PC-3 (cell line): Measurements from ENCODE around the gene RNF149.

Experiments
- EZH2phosphoT487 ChIP-seq: fragments of 300-600 bp; sonication (generic); IDR thresholded peaks from 2 replicates; pipeline ENCODE4 v1.6.1; 2018; ENCODE audit warnings: mild to moderate bottlenecking, antibody characterized with exemption, low read length, borderline replicate concordance
- TF ChIP-seq, protein P1 (sequence below): fragments of 300-600 bp; sonication (generic); conservative IDR thresholded peaks from 2 replicates; pipeline ENCODE4 v1.5.1; 2017; ENCODE audit warnings: antibody characterized with exemption, low read depth, mild to moderate bottlenecking, low read length

DNA sequence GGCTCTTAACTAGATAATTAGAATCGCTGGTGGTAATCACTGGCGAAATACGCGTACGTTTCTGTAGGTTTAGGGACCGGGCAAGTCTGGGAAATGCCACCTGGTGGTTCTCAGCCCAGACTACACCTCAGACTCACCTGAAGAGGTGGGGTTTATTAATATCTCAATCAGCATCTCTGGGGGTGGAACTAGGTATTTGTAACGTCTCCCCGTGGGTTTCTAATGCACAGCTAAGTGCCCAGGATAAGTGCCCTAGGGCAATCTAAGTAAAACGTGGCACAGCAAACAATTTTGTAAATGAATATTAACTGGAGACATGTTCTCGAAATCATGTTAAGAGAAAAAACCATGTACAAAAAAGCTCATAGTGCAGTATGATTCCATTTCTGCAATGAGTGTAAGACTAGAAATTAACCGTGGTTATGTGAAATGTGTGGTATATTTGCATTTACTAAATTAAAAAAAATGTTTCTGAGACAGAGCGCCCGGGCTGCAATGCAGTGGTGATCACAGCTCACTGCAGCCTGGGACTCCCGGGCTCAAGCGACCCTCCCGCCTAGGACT, 56.6 kb downstream of the RNF149 start:
- TF ChIP-seq, protein P1, sequence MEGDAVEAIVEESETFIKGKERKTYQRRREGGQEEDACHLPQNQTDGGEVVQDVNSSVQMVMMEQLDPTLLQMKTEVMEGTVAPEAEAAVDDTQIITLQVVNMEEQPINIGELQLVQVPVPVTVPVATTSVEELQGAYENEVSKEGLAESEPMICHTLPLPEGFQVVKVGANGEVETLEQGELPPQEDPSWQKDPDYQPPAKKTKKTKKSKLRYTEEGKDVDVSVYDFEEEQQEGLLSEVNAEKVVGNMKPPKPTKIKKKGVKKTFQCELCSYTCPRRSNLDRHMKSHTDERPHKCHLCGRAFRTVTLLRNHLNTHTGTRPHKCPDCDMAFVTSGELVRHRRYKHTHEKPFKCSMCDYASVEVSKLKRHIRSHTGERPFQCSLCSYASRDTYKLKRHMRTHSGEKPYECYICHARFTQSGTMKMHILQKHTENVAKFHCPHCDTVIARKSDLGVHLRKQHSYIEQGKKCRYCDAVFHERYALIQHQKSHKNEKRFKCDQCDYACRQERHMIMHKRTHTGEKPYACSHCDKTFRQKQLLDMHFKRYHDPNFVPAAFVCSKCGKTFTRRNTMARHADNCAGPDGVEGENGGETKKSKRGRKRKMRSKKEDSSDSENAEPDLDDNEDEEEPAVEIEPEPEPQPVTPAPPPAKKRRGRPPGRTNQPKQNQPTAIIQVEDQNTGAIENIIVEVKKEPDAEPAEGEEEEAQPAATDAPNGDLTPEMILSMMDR, result peak; percentile 68
- TF ChIP-seq EZH2phosphoT487, result no peak
